Trophoblast cell (in vitro differentiated cells and primary cell): Measurements from ENCODE around the gene PCNT.

Experiments
- DNase-seq, 2 donors: peaks; one replicate each; pipeline ENCODE4 v3.0.0-alpha.2; 2016
- H2AFZ ChIP-seq: 2 replicates; pipeline ENCODE4 v1.6.1; 2013; ENCODE audit warnings: low read length, moderate library complexity, mild to moderate bottlenecking; ENCODE audit not compliant: insufficient read depth, poor library complexity
- H2AK5ac ChIP-seq: 2 replicates; pipeline ENCODE4 v1.6.1; 2013; ENCODE audit warnings: mild to moderate bottlenecking, low read length
- H2BK120ac ChIP-seq: 2 replicates; pipeline ENCODE4 v1.6.1; 2013; ENCODE audit warnings: low read length, mild to moderate bottlenecking, moderate library complexity; ENCODE audit not compliant: insufficient read depth, poor library complexity
- H2BK12ac ChIP-seq: 2 replicates; pipeline ENCODE4 v1.6.1; 2013; ENCODE audit warnings: mild to moderate bottlenecking, low read length, moderate library complexity
- H2BK5ac ChIP-seq: 2 replicates; pipeline ENCODE4 v1.6.1; 2013; ENCODE audit warnings: low read length, low read depth, moderate library complexity, mild to moderate bottlenecking; ENCODE audit not compliant: poor library complexity
- H3K14ac ChIP-seq: 2 replicates; pipeline ENCODE4 v1.6.1; 2013; ENCODE audit warnings: mild to moderate bottlenecking, low read length
- H3K18ac ChIP-seq: 2 replicates; pipeline ENCODE4 v1.6.1; 2013; ENCODE audit warnings: mild to moderate bottlenecking, low read length
- H3K23ac ChIP-seq: 2 replicates; pipeline ENCODE4 v1.6.1; 2013; ENCODE audit warnings: low read length
- H3K27ac ChIP-seq: 2 replicates; pipeline ENCODE4 v1.5.1; 2013; ENCODE audit warnings: low read depth, mild to moderate bottlenecking, inconsistent platforms, low read length, moderate library complexity
- H3K27me3 ChIP-seq: 2 replicates; pipeline ENCODE4 v1.6.1; 2013; ENCODE audit warnings: inconsistent platforms, mild to moderate bottlenecking, low read length, moderate library complexity; ENCODE audit not compliant: insufficient read depth
- H3K36me3 ChIP-seq, 2 experiments: 1 replicate in 1 of 2; 2 replicates in 1 of 2; pipeline ENCODE4 v1.6.1; 2013; ENCODE audit warnings: low read length in 2 of 2, mild to moderate bottlenecking in 2 of 2, moderate library complexity in 1 of 2; ENCODE audit not compliant: insufficient read depth in 2 of 2, control insufficient read depth in 1 of 2
- H3K4ac ChIP-seq: 2 replicates; pipeline ENCODE4 v1.6.1; 2013; ENCODE audit warnings: low read depth, mild to moderate bottlenecking, low read length, moderate library complexity
- H3K4me1 ChIP-seq, 2 experiments: 1 replicate in 1 of 2; 2 replicates in 1 of 2; pipeline ENCODE4 v1.6.1; 2013; ENCODE audit warnings: low read length in 2 of 2, mild to moderate bottlenecking in 2 of 2, moderate library complexity in 1 of 2; ENCODE audit not compliant: insufficient read depth in 2 of 2, control insufficient read depth in 1 of 2
- H3K4me2 ChIP-seq: 2 replicates; pipeline ENCODE4 v1.6.1; 2013; ENCODE audit warnings: inconsistent platforms, mild to moderate bottlenecking, low read length, moderate library complexity
- H3K4me3 ChIP-seq: 2 replicates; pipeline ENCODE4 v1.5.1; 2013; ENCODE audit warnings: mild to moderate bottlenecking, low read depth, low read length, inconsistent platforms
- H3K79me1 ChIP-seq: one replicate; pipeline ENCODE4 v1.6.1; 2013; ENCODE audit warnings: low read length
- H3K79me2 ChIP-seq: 2 replicates; pipeline ENCODE4 v1.6.1; 2013; ENCODE audit warnings: low read length, mild to moderate bottlenecking; ENCODE audit not compliant: control insufficient read depth, insufficient read depth, poor library complexity
- H3K9ac ChIP-seq: 2 replicates; pipeline ENCODE4 v1.6.1; 2013; ENCODE audit warnings: mild to moderate bottlenecking, low read length
- H3K9me3 ChIP-seq: 2 replicates; pipeline ENCODE4 v1.6.1; 2013; ENCODE audit warnings: low read depth, mild to moderate bottlenecking, control low read depth, inconsistent platforms, low read length; ENCODE audit not compliant: insufficient read depth
- H4K12ac ChIP-seq: 2 replicates; pipeline ENCODE4 v1.6.1; 2013; ENCODE audit warnings: low read depth, mild to moderate bottlenecking, low read length, moderate library complexity
- H4K8ac ChIP-seq: 2 replicates; pipeline ENCODE4 v1.6.1; 2013; ENCODE audit warnings: low read depth, mild to moderate bottlenecking, low read length, moderate library complexity
- H4K91ac ChIP-seq: one replicate; pipeline ENCODE4 v1.6.1; 2013; ENCODE audit warnings: low read depth, mild to moderate bottlenecking, low read length, moderate library complexity
- WGBS: extraction: QIAGEN DNeasy Blood & Tissue Kit; methylation state at CpG from one replicate; pipeline ENCODE4 v1.1.7; 2013; ENCODE audit warnings: missing lambda C conversion rate; ENCODE audit not compliant: insufficient read length, insufficient coverage; ENCODE audit errors: extremely low coverage; 5-methylcytosine and 5-hydroxymethylcytosine counted together

The PCNT gene

DNA sequence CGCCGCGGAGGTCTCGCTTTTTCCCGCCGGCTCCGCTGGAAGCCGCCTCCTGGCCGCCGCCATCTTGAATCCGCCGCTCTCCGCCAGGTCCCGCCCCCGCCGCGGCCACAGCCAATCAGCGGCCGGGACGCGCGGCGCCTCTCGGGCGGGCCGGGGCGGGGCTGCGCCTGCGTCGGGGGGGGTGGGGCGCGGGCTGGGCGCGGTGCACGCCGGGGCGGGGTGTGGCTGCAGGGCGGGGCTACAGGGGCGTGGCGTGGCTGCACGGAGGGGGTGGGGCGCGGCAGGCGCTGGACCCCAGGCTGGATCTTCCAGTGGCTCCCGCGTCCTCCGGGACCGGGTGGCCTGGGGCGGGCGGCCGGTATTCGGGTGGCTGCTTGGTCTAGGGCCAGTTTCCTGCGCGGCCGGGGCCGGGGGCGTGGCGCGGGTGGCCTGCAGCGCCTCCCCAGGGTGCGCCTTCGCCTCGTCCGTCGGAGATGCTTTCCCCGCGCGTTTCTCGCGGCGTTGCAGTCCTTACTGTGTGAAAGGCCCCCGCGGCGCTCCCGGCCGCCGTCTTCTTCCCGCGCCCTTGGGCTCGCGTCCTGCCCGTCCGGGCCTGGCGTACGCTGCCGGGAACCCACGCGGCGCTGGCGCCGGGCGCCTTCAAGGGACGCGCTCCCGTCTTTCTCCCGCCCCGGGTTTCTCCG lies 575 bp downstream of the PCNT start:
- peak; percentile 58 to 85 for DNase-seq
- Histone ChIP-seq H2BK5ac (peak overlapping the region; percentile 94), H3K9ac (peak overlapping the region; percentile 93), H3K4ac (peak overlapping the region; percentile 76), H3K36me3 (peaks cover 4 to 16% of the 10 kb centered on the region in 2 experiments), H2BK120ac (peak overlapping the region; percentile 93), H3K23ac (no peak overlapping the region), H3K27ac (peak overlapping the region; percentile 98), H3K4me3 (peak overlapping the region; percentile 86), H2AK5ac (no peak overlapping the region), H4K12ac (peak overlapping the region; percentile 90), H3K18ac (peak overlapping the region; percentile 99), H3K79me2 (peaks cover 24% of the 10 kb centered on the region), H4K8ac (peak overlapping the region; percentile 100), H3K79me1 (peaks cover 21% of the 10 kb centered on the region), H2AFZ (peak overlapping the region; percentile 77), H3K4me2 (peak overlapping the region; percentile 95), H3K27me3 (no peaks in the 10 kb centered on the region), H3K14ac (peak overlapping the region; percentile 91), H2BK12ac (no peak overlapping the region), H4K91ac (peak overlapping the region; percentile 98), H3K9me3 (no peaks in the 10 kb centered on the region), H3K4me1 (peaks cover 6 to 15% of the 10 kb centered on the region in 2 experiments)
- no CpG with 5 or more reads among the region's 98 CpGs for WGBS

DNA sequence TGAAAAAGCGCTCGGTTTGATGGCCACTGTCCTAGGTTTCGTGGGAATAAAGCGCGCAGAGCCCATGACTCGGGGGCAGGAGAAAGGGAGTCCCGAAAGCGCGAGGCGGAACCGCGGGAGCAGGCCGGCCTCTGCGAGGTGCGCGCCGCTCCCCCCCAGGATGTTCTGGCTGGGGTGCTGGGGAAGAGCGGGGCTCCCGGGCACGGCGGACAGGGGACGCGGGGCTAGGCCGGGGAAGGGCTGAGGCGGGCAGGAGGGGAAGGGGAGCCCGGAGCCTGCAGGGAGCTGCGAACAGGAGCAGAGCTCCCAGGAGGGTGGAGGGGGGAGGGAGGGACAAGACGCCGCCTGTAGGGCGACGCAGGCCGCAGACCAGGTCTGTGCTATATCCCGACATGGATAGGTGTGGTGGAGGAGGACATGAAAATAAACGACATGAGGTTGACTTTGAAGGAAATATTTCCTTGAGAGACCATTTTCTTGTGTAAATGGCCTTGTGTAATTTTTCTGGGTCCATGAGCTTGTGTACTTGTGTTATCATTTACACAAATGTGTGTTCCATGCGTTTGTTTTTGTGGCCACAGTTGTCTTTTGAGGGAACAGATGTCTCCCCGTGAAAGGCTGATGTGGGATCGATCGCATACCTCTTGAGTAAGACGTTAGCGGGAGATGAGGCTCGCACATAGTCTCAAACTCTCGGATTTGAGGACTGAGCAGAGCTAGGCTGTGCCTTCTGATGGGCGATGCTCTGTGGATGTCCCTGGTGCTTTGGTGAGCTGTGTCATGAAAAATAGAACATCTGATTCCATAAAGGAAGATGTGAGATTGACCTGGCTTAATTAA lies 1.3 kb downstream of the PCNT start:
- Histone ChIP-seq H3K27ac (peak overlapping the region; percentile 74), H2BK5ac (peak overlapping the region; percentile 65), H2BK12ac (no peak overlapping the region), H3K36me3 (peaks cover 6 to 20% of the 10 kb centered on the region in 2 experiments), H3K9me3 (no peaks in the 10 kb centered on the region), H3K23ac (no peak overlapping the region), H3K79me2 (peaks cover 24% of the 10 kb centered on the region), H3K14ac (peak overlapping the region; percentile 78), H4K8ac (peak overlapping the region; percentile 80), H3K4me1 (peaks cover 12 to 20% of the 10 kb centered on the region in 2 experiments), H2BK120ac (peak overlapping the region; percentile 82), H2AK5ac (peak overlapping the region; percentile 36), H4K91ac (peak overlapping the region; percentile 80), H3K27me3 (no peaks in the 10 kb centered on the region), H3K18ac (peak overlapping the region; percentile 78), H3K4me2 (peak overlapping the region; percentile 95), H2AFZ (peak overlapping the region; percentile 38), H4K12ac (peak overlapping the region; percentile 78), H3K4me3 (peak overlapping the region; percentile 86), H3K4ac (peak overlapping the region; percentile 76), H3K79me1 (peaks cover 21% of the 10 kb centered on the region), H3K9ac (peak overlapping the region; percentile 93)
- peak; percentile 31 to 54 for DNase-seq
- no CpG with 5 or more reads among the region's 43 CpGs for WGBS

DNA sequence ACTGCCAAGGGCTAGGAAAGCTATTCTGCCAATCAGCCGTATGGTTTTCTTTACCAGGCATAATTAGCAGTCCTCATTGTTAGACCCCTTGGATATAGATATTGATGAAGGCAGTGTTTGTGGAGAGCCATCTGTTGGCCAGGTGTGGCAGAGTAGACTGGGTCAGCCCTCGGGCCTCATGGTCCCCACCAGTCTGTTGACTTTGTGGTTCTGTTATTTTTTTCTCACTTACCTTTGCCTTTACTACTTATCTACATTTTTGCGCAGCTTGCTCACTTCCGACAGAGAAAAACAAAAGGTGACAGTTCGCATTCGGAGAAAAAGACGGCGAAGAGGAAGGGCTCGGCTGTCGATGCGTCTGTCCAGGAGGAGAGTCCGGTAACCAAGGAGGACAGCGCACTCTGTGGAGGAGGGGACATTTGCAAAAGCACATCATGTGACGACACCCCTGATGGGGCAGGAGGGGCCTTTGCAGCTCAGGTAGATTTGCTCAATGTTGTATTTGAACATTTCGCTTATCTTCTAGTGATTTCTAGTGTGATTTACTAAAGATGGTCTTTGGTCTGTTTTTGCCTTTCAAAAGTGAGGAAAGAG lies 2.3 kb downstream of the PCNT start:
- Histone ChIP-seq H3K9ac (no peak overlapping the region), H3K23ac (no peak overlapping the region), H3K4ac (peak overlapping the region; percentile 3), H4K8ac (no peak overlapping the region), H2BK120ac (no peak overlapping the region), H3K9me3 (no peaks in the 10 kb centered on the region), H3K27me3 (no peaks in the 10 kb centered on the region), H3K79me1 (peaks cover 21% of the 10 kb centered on the region), H2AK5ac (no peak overlapping the region), H4K12ac (no peak overlapping the region), H3K14ac (no peak overlapping the region), H3K79me2 (peaks cover 24% of the 10 kb centered on the region), H3K4me3 (no peak overlapping the region), H3K4me1 (peaks cover 10 to 20% of the 10 kb centered on the region in 2 experiments), H4K91ac (no peak overlapping the region), H3K4me2 (no peak overlapping the region), H3K27ac (no peak overlapping the region), H2BK12ac (no peak overlapping the region), H2AFZ (no peak overlapping the region), H3K18ac (no peak overlapping the region), H2BK5ac (no peak overlapping the region), H3K36me3 (peaks cover 6 to 20% of the 10 kb centered on the region in 2 experiments)
- WGBS: no CpG with 5 or more reads among the region's 15 CpGs
- peak; percentile 25 to 43 for DNase-seq

DNA sequence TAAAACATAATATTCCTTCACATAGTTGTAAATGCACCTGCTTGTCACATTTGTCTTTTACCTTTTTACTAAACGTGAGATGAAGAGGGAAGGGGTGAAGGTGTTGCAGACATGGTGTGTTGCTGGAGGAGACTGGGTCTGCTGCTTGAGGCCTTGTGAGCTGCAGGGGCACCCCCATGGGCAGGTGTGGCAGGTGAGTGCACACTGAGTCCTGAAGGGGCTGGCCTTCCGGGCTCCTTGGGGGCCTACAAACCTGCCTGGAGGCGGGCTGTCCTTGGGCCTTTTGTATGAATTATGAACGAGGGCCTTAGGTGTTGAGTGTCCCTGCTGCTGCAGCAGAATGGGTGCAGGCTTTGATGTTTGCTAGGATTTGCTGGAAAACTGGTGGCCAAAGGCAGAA lies 3.8 kb downstream of the PCNT start:
- no peak overlapping the region for H4K91ac ChIP-seq
- no peaks in the 10 kb centered on the region for H3K9me3 ChIP-seq
- no peak overlapping the region for H2BK5ac ChIP-seq
- peaks cover 7 to 9% of the 10 kb centered on the region in 2 experiments for H3K4me1 ChIP-seq
- H3K36me3 ChIP-seq: peaks cover 10 to 23% of the 10 kb centered on the region in 2 experiments
- H3K79me1 ChIP-seq: peaks cover 17% of the 10 kb centered on the region
- no peak for DNase-seq
- no peak overlapping the region for H4K8ac ChIP-seq
- peaks cover 18% of the 10 kb centered on the region for H3K79me2 ChIP-seq
- no peak overlapping the region for H2AK5ac ChIP-seq
- WGBS: no CpG with 5 or more reads among the region's 4 CpGs
- no peak overlapping the region for H4K12ac ChIP-seq
- H3K27ac ChIP-seq: no peak overlapping the region
- no peak overlapping the region for H3K9ac ChIP-seq
- H3K18ac ChIP-seq: no peak overlapping the region
- H2BK12ac ChIP-seq: no peak overlapping the region
- H2BK120ac ChIP-seq: no peak overlapping the region
- H3K4ac ChIP-seq: peak overlapping the region; percentile 75
- H3K14ac ChIP-seq: no peak overlapping the region
- H3K27me3 ChIP-seq: no peaks in the 10 kb centered on the region
- H3K23ac ChIP-seq: no peak overlapping the region
- no peak overlapping the region for H3K4me3 ChIP-seq
- H3K4me2 ChIP-seq: no peak overlapping the region
- no peak overlapping the region for H2AFZ ChIP-seq
